Thyroid gland (tissue), 4 donors: ENCODE results near the gene ALDH3B2.

ENCODE experiments used
- POLR2A ChIP-seq, 2 donors: fragments of 450-650 bp; IDR thresholded peaks; one replicate each; pipeline ENCODE4 v1.6.1; 2017; ENCODE audit warnings: antibody characterized with exemption in 2 of 2, mild to moderate bottlenecking in 2 of 2, moderate library complexity in 1 of 2
- TF ChIP-seq, protein P1 (sequence below), 6 experiments: fragments of 200-600 bp in 3 of 6; fragments of 450-650 bp in 3 of 6; sonication (generic) in 3 of 6; IDR thresholded peaks; one replicate each; pipeline ENCODE4 v1.5.1; 2016 to 2019; ENCODE audit warnings: antibody characterized with exemption in 6 of 6, mild to moderate bottlenecking in 2 of 6, inconsistent platforms in 1 of 6, moderate library complexity in 1 of 6

DNA sequence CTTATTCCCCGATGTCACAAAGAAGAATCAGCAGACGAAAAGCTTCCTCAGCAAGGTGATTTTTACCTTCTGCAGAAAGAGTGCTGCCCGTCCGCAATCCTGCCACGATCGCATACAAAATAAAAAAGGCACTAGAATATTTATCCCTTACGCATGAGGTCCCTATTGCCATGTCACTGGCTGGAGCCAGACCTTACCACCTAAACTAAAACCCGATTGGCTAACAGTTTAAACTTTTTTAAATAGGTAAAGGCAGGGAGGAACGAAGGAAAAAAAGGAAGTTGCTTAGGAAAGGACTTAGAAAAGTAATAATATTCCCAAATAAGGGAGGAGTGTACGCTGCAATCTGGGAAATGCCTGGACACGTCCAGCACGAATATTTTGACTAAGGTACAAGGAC is 21.2 kb upstream of the ALDH3B2 start:
- TF ChIP-seq POLR2A (IDR thresholded peaks at IDR 0.05), result no peak
- TF ChIP-seq, protein P1, sequence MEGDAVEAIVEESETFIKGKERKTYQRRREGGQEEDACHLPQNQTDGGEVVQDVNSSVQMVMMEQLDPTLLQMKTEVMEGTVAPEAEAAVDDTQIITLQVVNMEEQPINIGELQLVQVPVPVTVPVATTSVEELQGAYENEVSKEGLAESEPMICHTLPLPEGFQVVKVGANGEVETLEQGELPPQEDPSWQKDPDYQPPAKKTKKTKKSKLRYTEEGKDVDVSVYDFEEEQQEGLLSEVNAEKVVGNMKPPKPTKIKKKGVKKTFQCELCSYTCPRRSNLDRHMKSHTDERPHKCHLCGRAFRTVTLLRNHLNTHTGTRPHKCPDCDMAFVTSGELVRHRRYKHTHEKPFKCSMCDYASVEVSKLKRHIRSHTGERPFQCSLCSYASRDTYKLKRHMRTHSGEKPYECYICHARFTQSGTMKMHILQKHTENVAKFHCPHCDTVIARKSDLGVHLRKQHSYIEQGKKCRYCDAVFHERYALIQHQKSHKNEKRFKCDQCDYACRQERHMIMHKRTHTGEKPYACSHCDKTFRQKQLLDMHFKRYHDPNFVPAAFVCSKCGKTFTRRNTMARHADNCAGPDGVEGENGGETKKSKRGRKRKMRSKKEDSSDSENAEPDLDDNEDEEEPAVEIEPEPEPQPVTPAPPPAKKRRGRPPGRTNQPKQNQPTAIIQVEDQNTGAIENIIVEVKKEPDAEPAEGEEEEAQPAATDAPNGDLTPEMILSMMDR (IDR thresholded peaks at IDR 0.05), result no peak
